Measurements from ENCODE around the gene PRPH. TPM values are rescaled to one million over a fixed set of nuclear protein-coding genes. Genes with fewer than 3 reads are reported as not detected.

PRPH gene
- total and polyA plus RNA-seq, 2 of the 8 experiments (the other 6 are each of a cell fraction or from before 2014, with no cell fraction given): 0.79 to 1.4 TPM

DNA sequence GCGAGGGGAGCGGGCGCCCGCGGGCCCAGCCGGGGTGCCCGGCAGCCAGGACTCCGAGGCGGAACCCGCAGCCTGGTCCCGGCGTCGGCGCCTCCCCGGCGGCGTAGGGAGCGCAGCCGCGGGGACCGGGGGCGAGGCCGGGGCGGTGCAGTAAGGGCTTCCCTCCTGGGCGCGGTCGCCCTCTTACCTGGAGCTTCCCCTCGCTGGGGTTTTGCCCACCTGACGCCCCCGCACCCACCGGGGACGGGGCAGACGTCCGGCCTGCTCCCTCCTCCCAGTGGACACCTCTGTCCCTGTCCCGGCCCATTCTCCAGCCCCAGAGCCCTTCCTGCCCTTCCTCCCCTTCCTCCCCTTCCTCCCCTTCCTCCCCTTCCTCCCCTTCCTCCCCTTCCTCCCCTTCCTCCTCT, 30.5 kb upstream of the PRPH start:
- H3K23me2 ChIP-seq (ENCODE audit: low read depth, low read length): peaks cover 4% of the 10 kb centered on the region; the same call in 1 of the 2 replicates
- peaks cover 2 to 9% of the 10 kb centered on the region in 2 experiments for H4K20me1 ChIP-seq (replicated peaks in 1 of 2; ENCODE audit: control insufficient read depth in 1 of 2, insufficient read depth in 2 of 2, low read length in 2 of 2)
- peak overlapping the region; percentile 62 for H4K5ac ChIP-seq (ENCODE audit: insufficient read length, low read depth, low read length)
- ChIA-PET CTCF (ENCODE audit: partially characterized antibody) (interaction anchor here (1.0 to 2.3 kb wide), 11 partner anchors 11 to 319 kb away, joined by 3 to 10 read pairs (median 4); no protein-coding TSS in a partner anchor), POLR2A (ENCODE audit: partially characterized antibody) (interaction anchor here (0.6 to 5.2 kb wide), 30 partner anchors 9 to 315 kb away, joined by 3 to 111 read pairs (median 4); partner anchors contain the start of genes KCNH3, PRPH, SPATS2 and TROAP)
- FAIRE-seq (no peak), DNase-seq (ENCODE audit: low read depth in 1 of 2, low spot score in 2 of 2) (no peak)
- H2BK5ac ChIP-seq (ENCODE audit: low read depth, low read length): peak overlapping the region; percentile 78; the same call in 1 of the 2 replicates
- peak overlapping the region; percentile 38 to 72 (median 52); a peak in 6 of 7 replicates for H3K9ac ChIP-seq (replicated peaks in 1 of 4; ENCODE audit: extremely low read depth in 1 of 4, low read depth in 3 of 4, low read length in 3 of 4)
- no peaks in the 10 kb centered on the region for H3K9me3 ChIP-seq (ENCODE audit: insufficient read depth in 2 of 2, low read depth in 1 of 2, low read length in 1 of 2)
- WGBS, 2 experiments (ENCODE audit: extremely low coverage in 1 of 2, insufficient coverage in 1 of 2, insufficient read length in 1 of 2, insufficient replicate concordance in 2 of 2, low coverage in 1 of 2, low lambda C conversion rate in 2 of 2, missing lambda C conversion rate in 1 of 2): 2% methylated on average over 9 of the region's 35 CpGs; no CpG with 5 or more reads in 1 of the 2 experiments
- peak overlapping the region; percentile 80 to 81 for H3K4me2 ChIP-seq (ENCODE audit: insufficient read depth in 1 of 2, low read depth in 2 of 2, low read length in 2 of 2)
- 0 out of 2 replicates have a peak overlapping the region, but pooled peaks have one; percentile 61 for H2BK15ac ChIP-seq (ENCODE audit: low read length)
- peaks cover 8% of the 10 kb centered on the region; the same call in 1 of the 2 replicates for H3K79me1 ChIP-seq (ENCODE audit: low read depth, low read length)
- 0 out of 2 replicates have a peak overlapping the region, but pooled peaks have one; percentile 9 for H2BK12ac ChIP-seq (ENCODE audit: low read depth, low read length)
- no peak overlapping the region for H3K14ac ChIP-seq (ENCODE audit: insufficient read length)
- H3K27ac ChIP-seq (ENCODE audit: low read depth, low read length): 0 out of 2 replicates have a peak overlapping the region, but pooled peaks have one; percentile 39
- no peaks in the 10 kb centered on the region for H3K27me3 ChIP-seq (replicated peaks in 1 of 4; ENCODE audit: control insufficient read depth in 3 of 4, extremely low read depth in 1 of 4, insufficient read depth in 3 of 4, low read length in 3 of 4)
- no peak overlapping the region for H2BK120ac ChIP-seq (replicated peaks; ENCODE audit: low read depth, low read length)
- H4K91ac ChIP-seq (replicated peaks; ENCODE audit: insufficient read length, low read length): no peak overlapping the region
- H2AK5ac ChIP-seq (ENCODE audit: low read depth, low read length): no peak overlapping the region
- H3K36me3 ChIP-seq (ENCODE audit: control insufficient read depth in 2 of 4, insufficient read depth in 4 of 4, low read length in 3 of 4): peaks cover 0 to 25% (median 7%) of the 10 kb centered on the region in 4 experiments; a peak in 5 of 8 replicates
- no peak overlapping the region; the same call in 1 of the 2 replicates for H2AFZ ChIP-seq (ENCODE audit: low read length)
- H3K23ac ChIP-seq (ENCODE audit: insufficient read length): no peak overlapping the region
- H3K18ac ChIP-seq (ENCODE audit: extremely low read depth, low read length): peak overlapping the region; percentile 83
- H3K4me3 ChIP-seq (ENCODE audit: extremely low read depth in 1 of 4, insufficient read depth in 2 of 4, low read depth in 3 of 4, low read length in 4 of 4): peak overlapping the region; percentile 80 to 94 (median 90)
- H3K56ac ChIP-seq (replicated peaks; ENCODE audit: insufficient read length, low read depth, low read length): peak overlapping the region; percentile 42
- peak overlapping the region; percentile 78 for H3K4ac ChIP-seq (replicated peaks; ENCODE audit: insufficient read length, low read depth, low read length)
- H4K8ac ChIP-seq (ENCODE audit: extremely low read depth, insufficient read depth, low read length): peak overlapping the region; percentile 88
- no peak overlapping the region for H2BK20ac ChIP-seq (ENCODE audit: low read length)
- peaks cover 0 to 2% (median 0%) of the 10 kb centered on the region in 4 experiments; a peak in 4 of 7 replicates for H3K4me1 ChIP-seq (replicated peaks in 1 of 4; ENCODE audit: control insufficient read depth in 3 of 4, insufficient read depth in 4 of 4, low read length in 3 of 4)
- H3K79me2 ChIP-seq (ENCODE audit: control insufficient read depth in 1 of 2, insufficient read depth in 2 of 2, low read length in 2 of 2): peaks cover 8 to 37% of the 10 kb centered on the region in 2 experiments
- TF ChIP-seq KDM1A (IDR thresholded peaks at IDR 0.05; ENCODE audit: borderline replicate concordance, low read length): peak; percentile 55; the same call in 1 of the 2 replicates
- TF ChIP-seq KDM4A (IDR thresholded peaks at IDR 0.05; ENCODE audit: low read depth, low read length, severe bottlenecking): peak; percentile 73
- TF ChIP-seq JUND (IDR thresholded peaks at IDR 0.05; ENCODE audit: low read length): no peak
- 0 out of 2 replicates have a peak, but pooled peaks have one; percentile 22 for TF ChIP-seq GABPA (IDR thresholded peaks at IDR 0.05; ENCODE audit: borderline replicate concordance, insufficient read depth, low read length)
- no peak for TF ChIP-seq E2F6 (IDR thresholded peaks at IDR 0.05)
- 0 out of 4 replicates have a peak, but pooled peaks of 1 of the 2 experiments have one; percentile 32 for TF ChIP-seq SIN3A (conservative IDR thresholded peaks at IDR 0.05 in 1 of 2, IDR thresholded peaks at IDR 0.05 in 1 of 2; ENCODE audit: low read depth in 1 of 2, low read length in 2 of 2)
- TF ChIP-seq, protein P1, sequence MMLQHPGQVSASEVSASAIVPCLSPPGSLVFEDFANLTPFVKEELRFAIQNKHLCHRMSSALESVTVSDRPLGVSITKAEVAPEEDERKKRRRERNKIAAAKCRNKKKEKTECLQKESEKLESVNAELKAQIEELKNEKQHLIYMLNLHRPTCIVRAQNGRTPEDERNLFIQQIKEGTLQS (IDR thresholded peaks at IDR 0.05; ENCODE audit: insufficient read depth, low read depth, low read length): no peak
- TF ChIP-seq POLR2A (IDR thresholded peaks at IDR 0.05; ENCODE audit: control extremely low read depth in 1 of 2, low read depth in 2 of 2, low read length in 2 of 2): no peak; a peak in 1 of 3 replicates
- no peak for TF ChIP-seq CTBP2 (IDR thresholded peaks at IDR 0.05; ENCODE audit: borderline replicate concordance, insufficient read depth, insufficient read length, low read length)
- 0 out of 2 replicates have a peak, but pooled peaks have one; percentile 4 for TF ChIP-seq CREB1 (IDR thresholded peaks at IDR 0.05)

Data from H1 (cell line).